ENCODE results near the gene TMEM92. TPM values are rescaled to one million over a fixed set of nuclear protein-coding genes. Genes with fewer than 3 reads are reported as not detected.

The TMEM92 gene
- total and polyA plus RNA-seq, 7 donors: 0.01 to 0.07 TPM; not detected in 5

- Histone ChIP-seq H3K27ac (no peak overlapping the region), H3K9me3 (no peaks in the 10 kb centered on the region), H3K27me3 (ENCODE audit: insufficient read depth in 3 of 3, low read length in 2 of 3) (peaks cover 0 to 13% (median 0%) of the 10 kb centered on the region in 3 donors), H3K36me3 (ENCODE audit: insufficient read depth in 1 of 2, low read depth in 1 of 2) (no peaks in the 10 kb centered on the region), H3K4me3 (no peak overlapping the region), H3K4me1 (no peaks in the 10 kb centered on the region)
- intact Hi-C loops (cut with DNase I): no loop called here
- TF ChIP-seq CTCF (IDR thresholded peaks at IDR 0.05): no peak
- ATAC-seq: no peak
- 70 to 76% (median 74%) methylated on average over 9 of the region's 9 CpGs for WGBS, 3 donors
- DNase-seq: no peak
Observed at GRCh38 chr17:50238601-50239280, 35.5 kb upstream of the TMEM92 start.

- ATAC-seq: peak; percentile 60 to 86 (median 76)
- no peak for TF ChIP-seq CTCF (IDR thresholded peaks at IDR 0.05)
- Histone ChIP-seq H3K36me3 (ENCODE audit: insufficient read depth in 1 of 2, low read depth in 1 of 2) (no peaks in the 10 kb centered on the region), H3K4me1 (no peaks in the 10 kb centered on the region), H3K27me3 (ENCODE audit: insufficient read depth in 3 of 3, low read length in 2 of 3) (peaks cover 0 to 10% (median 0%) of the 10 kb centered on the region in 3 donors), H3K9me3 (no peaks in the 10 kb centered on the region), H3K4me3 (no peak overlapping the region), H3K27ac (no peak overlapping the region)
- intact Hi-C loops (cut with DNase I): no loop called here
- 32 to 52% (median 34%) methylated on average over 4 of the region's 4 CpGs for WGBS, 3 donors
- no peak for DNase-seq
Observed at GRCh38 chr17:50239937-50240336, 34.3 kb upstream of the TMEM92 start.

- H3K4me3 ChIP-seq: no peak overlapping the region
- no peak for TF ChIP-seq CTCF (IDR thresholded peaks at IDR 0.05)
- 68 to 87% (median 70%) methylated on average over 1 of the region's 1 CpG for WGBS, 3 donors
Observed at GRCh38 chr17:50240851-50241250, 33.4 kb upstream of the TMEM92 start.

GRCh38 chr17:50241431-50241830 lies 32.8 kb upstream of the TMEM92 start:
- 71 to 95% (median 82%) methylated on average over 5 of the region's 5 CpGs for WGBS, 3 donors

More at GRCh38 chr17:50240851-50241250, 33.4 kb upstream of the TMEM92 start:
- ATAC-seq: no peak
- no peaks in the 10 kb centered on the region for H3K9me3 ChIP-seq
- no peak overlapping the region for H3K27ac ChIP-seq
- H3K36me3 ChIP-seq (ENCODE audit: insufficient read depth in 1 of 2, low read depth in 1 of 2): no peaks in the 10 kb centered on the region
- H3K4me1 ChIP-seq: no peaks in the 10 kb centered on the region
- DNase-seq: no peak
- intact Hi-C loops (cut with DNase I): no loop called here
- peaks cover 0 to 10% (median 0%) of the 10 kb centered on the region in 3 donors for H3K27me3 ChIP-seq (ENCODE audit: insufficient read depth in 3 of 3, low read length in 2 of 3)

More at GRCh38 chr17:50241431-50241830, 32.8 kb upstream of the TMEM92 start:
- Histone ChIP-seq H3K27ac (no peak overlapping the region), H3K36me3 (ENCODE audit: insufficient read depth in 1 of 2, low read depth in 1 of 2) (no peaks in the 10 kb centered on the region), H3K4me1 (no peaks in the 10 kb centered on the region), H3K9me3 (no peaks in the 10 kb centered on the region), H3K27me3 (ENCODE audit: insufficient read depth in 3 of 3, low read length in 2 of 3) (peaks cover 0 to 10% (median 0%) of the 10 kb centered on the region in 3 donors), H3K4me3 (no peak overlapping the region)
- ATAC-seq (no peak), DNase-seq (no peak)
- TF ChIP-seq CTCF (IDR thresholded peaks at IDR 0.05): no peak
- intact Hi-C loops (cut with DNase I): no loop called here
